ENCODE results near the gene SMC1B.
"Not testable (repeated sequence)": the region's sequence is repeated elsewhere in the genome, so short reads cannot be mapped to it uniquely, and the experiment has no call there.

SMC1B gene

GRCh38 chr22:45418056-45418769 lies 4.8 kb upstream of the SMC1B start:
- DNase-seq, result no peak

- no peak for DNase-seq
Measured at GRCh38 chr22:45413013-45413367, 409 bp downstream of the SMC1B start.

GRCh38 chr22:45407793-45408192 lies 5.6 kb downstream of the SMC1B start:
- no peak for DNase-seq

- no peak for DNase-seq
Measured at GRCh38 chr22:45402466-45402985, 10.9 kb downstream of the SMC1B start.

GRCh38 chr22:45399712-45400445 lies 13.5 kb downstream of the SMC1B start:
- no peak for DNase-seq

- no peak for DNase-seq
Measured at GRCh38 chr22:45398214-45398613, 15.2 kb downstream of the SMC1B start.

GRCh38 chr22:45397806-45398205 lies 15.6 kb downstream of the SMC1B start:
- no peak for DNase-seq

GRCh38 chr22:45389546-45389945 lies 23.9 kb downstream of the SMC1B start:
- no peak for DNase-seq

- DNase-seq, result no peak
Measured at GRCh38 chr22:45381348-45381747, 32.1 kb downstream of the SMC1B start.

- peak; percentile 4 for DNase-seq
Measured at GRCh38 chr22:45376703-45377102, 36.7 kb downstream of the SMC1B start.

GRCh38 chr22:45376009-45376408 lies 37.4 kb downstream of the SMC1B start:
- DNase-seq, result no peak

GRCh38 chr22:45373592-45373991 lies 39.8 kb downstream of the SMC1B start:
- not testable (repeated sequence) for DNase-seq

GRCh38 chr22:45366713-45367112 lies 46.7 kb downstream of the SMC1B start:
- DNase-seq, result no peak

GRCh38 chr22:45359627-45360026 lies 53.8 kb downstream of the SMC1B start:
- DNase-seq, result no peak

- DNase-seq, result no peak
Measured at GRCh38 chr22:45358127-45358526, 55.3 kb downstream of the SMC1B start.

- no peak for DNase-seq
Measured at GRCh38 chr22:45357490-45357889, 55.9 kb downstream of the SMC1B start.

GRCh38 chr22:45353786-45354185 lies 59.6 kb downstream of the SMC1B start:
- no peak for DNase-seq

GRCh38 chr22:45352757-45353156 lies 60.6 kb downstream of the SMC1B start:
- DNase-seq, result not testable (repeated sequence)

GRCh38 chr22:45351956-45352355 lies 61.4 kb downstream of the SMC1B start:
- DNase-seq, result no peak

- no peak for DNase-seq
Measured at GRCh38 chr22:45349916-45350315, 63.5 kb downstream of the SMC1B start.

- DNase-seq, result no peak
Measured at GRCh38 chr22:45344334-45344733, 69.1 kb downstream of the SMC1B start.

- DNase-seq, result no peak
Measured at GRCh38 chr22:45343143-45343542, 70.3 kb downstream of the SMC1B start.

- DNase-seq, result no peak
Measured at GRCh38 chr22:45341498-45341897, 71.9 kb downstream of the SMC1B start.

- no peak for DNase-seq
Measured at GRCh38 chr22:45340323-45340722, 73.1 kb downstream of the SMC1B start.
